ENCODE results near the gene CCDC9.

DNA sequence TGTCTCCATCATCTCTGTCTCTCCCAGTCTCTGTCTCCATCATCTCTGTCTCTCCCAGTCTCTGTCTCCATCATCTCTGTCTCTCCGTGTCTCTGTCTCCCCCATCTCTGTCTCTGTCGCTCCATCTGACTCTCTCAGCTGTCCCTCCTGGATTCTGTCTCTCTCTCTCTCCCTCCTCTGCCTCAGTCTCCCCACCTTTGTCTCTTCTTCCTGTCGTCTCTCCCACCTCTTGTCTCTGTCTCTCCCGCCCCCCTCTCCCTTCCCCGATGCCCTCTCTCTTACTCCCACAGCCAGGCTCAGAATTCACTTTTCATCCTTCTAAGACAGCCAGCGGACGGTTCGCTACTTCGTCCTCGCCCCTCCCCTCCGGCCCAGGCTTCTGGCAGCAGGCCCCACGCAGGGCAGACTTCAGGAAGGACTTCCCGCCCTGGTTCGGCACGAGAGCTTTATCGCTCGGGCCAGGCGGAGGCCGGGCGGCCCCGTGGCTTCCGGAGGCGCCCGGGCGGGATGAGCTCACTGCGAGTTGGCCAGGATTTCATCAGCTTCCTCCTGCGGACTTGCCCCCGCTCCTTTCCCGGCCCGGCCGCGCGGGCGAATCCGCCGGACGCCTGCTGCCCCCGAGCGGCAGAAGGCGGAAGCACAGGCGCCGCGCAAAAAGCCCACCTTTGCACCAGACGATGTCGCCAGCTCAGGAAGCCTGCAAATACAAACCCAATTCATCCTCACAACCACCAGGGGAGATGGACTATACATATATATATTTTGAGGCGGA is 12.4 kb upstream of the CCDC9 start:
- TF ChIP-seq POLR2AphosphoS5 (IDR thresholded peaks at IDR 0.05) (peak; percentile 83), POLR2A (IDR thresholded peaks at IDR 0.05) (peak; percentile 24)
- TF ChIP-seq, protein P1, sequence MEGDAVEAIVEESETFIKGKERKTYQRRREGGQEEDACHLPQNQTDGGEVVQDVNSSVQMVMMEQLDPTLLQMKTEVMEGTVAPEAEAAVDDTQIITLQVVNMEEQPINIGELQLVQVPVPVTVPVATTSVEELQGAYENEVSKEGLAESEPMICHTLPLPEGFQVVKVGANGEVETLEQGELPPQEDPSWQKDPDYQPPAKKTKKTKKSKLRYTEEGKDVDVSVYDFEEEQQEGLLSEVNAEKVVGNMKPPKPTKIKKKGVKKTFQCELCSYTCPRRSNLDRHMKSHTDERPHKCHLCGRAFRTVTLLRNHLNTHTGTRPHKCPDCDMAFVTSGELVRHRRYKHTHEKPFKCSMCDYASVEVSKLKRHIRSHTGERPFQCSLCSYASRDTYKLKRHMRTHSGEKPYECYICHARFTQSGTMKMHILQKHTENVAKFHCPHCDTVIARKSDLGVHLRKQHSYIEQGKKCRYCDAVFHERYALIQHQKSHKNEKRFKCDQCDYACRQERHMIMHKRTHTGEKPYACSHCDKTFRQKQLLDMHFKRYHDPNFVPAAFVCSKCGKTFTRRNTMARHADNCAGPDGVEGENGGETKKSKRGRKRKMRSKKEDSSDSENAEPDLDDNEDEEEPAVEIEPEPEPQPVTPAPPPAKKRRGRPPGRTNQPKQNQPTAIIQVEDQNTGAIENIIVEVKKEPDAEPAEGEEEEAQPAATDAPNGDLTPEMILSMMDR (IDR thresholded peaks at IDR 0.05), result peak; percentile 94 to 99 (median 98)

All from prostate gland (tissue), 2 donors.